Activated naive CD8-positive, alpha-beta T cell treated with anti-CD3 and anti-CD28 coated beads for 36 hours (primary cell): Measurements from ENCODE around the gene CUX1. TPM values are rescaled to one million over a fixed set of nuclear protein-coding genes. Genes with fewer than 3 reads are reported as not detected.
"Not testable (repeated sequence)": the region's sequence is repeated elsewhere in the genome, so short reads cannot be mapped to it uniquely, and the experiment has no call there.

Source experiments
- DNase-seq: peaks from one replicate; pipeline ENCODE4 v3.0.0; 2021
- H3K27ac Mint-ChIP-seq: one replicate; pipeline ENCODE4 v1.8.0; 2022; ENCODE audit warnings: mild to moderate bottlenecking, moderate library complexity, mixed read lengths
- H3K27me3 Mint-ChIP-seq: one replicate; pipeline ENCODE4 v1.8.0; 2022; ENCODE audit warnings: mild to moderate bottlenecking, mixed read lengths
- H3K36me3 Mint-ChIP-seq: one replicate; pipeline ENCODE4 v1.8.0; 2021; ENCODE audit warnings: mild to moderate bottlenecking, mixed read lengths
- H3K4me1 Mint-ChIP-seq: one replicate; pipeline ENCODE4 v1.8.0; 2021; ENCODE audit warnings: mixed read lengths
- H3K4me3 Mint-ChIP-seq: one replicate; pipeline ENCODE4 v1.8.0; 2022; ENCODE audit warnings: mild to moderate bottlenecking, moderate library complexity, mixed read lengths
- H3K9me3 Mint-ChIP-seq: one replicate; pipeline ENCODE4 v1.8.0; 2022; ENCODE audit warnings: mixed read lengths
- total RNA-seq, 2 experiments: library from RNA; stranded (reverse); gene quantifications; one replicate each; pipeline ENCODE4 v1.2.3, GENCODE V29; 2021

CUX1 gene
- total RNA-seq, 2 experiments from 2014 or later, result 14.2 to 14.5 TPM

GRCh38 chr7:101880282-101881054 is 63.0 kb downstream of the CUX1 start:
- Mint-ChIP-seq H3K4me3 (no peak overlapping the region), H3K4me1 (peaks cover 38% of the 10 kb centered on the region), H3K36me3 (peaks cover 3% of the 10 kb centered on the region), H3K27ac (peak overlapping the region; percentile 1), H3K27me3 (no peaks in the 10 kb centered on the region), H3K9me3 (no peaks in the 10 kb centered on the region)
- no peak for DNase-seq

GRCh38 chr7:101882005-101882421 is 64.6 kb downstream of the CUX1 start:
- H3K27me3 Mint-ChIP-seq, result no peaks in the 10 kb centered on the region
- no peak overlapping the region for H3K27ac Mint-ChIP-seq
- H3K9me3 Mint-ChIP-seq, result no peaks in the 10 kb centered on the region
- H3K4me1 Mint-ChIP-seq, result peaks cover 38% of the 10 kb centered on the region
- H3K36me3 Mint-ChIP-seq, result peaks cover 3% of the 10 kb centered on the region
- no peak overlapping the region for H3K4me3 Mint-ChIP-seq
- no peak for DNase-seq

GRCh38 chr7:101882595-101883564 is 65.5 kb downstream of the CUX1 start:
- no peaks in the 10 kb centered on the region for H3K27me3 Mint-ChIP-seq
- H3K27ac Mint-ChIP-seq, result no peak overlapping the region
- no peaks in the 10 kb centered on the region for H3K9me3 Mint-ChIP-seq
- no peak for DNase-seq
- peaks cover 3% of the 10 kb centered on the region for H3K36me3 Mint-ChIP-seq
- H3K4me1 Mint-ChIP-seq, result peaks cover 40% of the 10 kb centered on the region
- no peak overlapping the region for H3K4me3 Mint-ChIP-seq

GRCh38 chr7:101884671-101885596 is 67.5 kb downstream of the CUX1 start:
- H3K27me3 Mint-ChIP-seq, result no peaks in the 10 kb centered on the region
- H3K36me3 Mint-ChIP-seq, result peaks cover 3% of the 10 kb centered on the region
- peak; percentile 35 for DNase-seq
- peaks cover 40% of the 10 kb centered on the region for H3K4me1 Mint-ChIP-seq
- H3K27ac Mint-ChIP-seq, result peak overlapping the region; percentile 72
- H3K9me3 Mint-ChIP-seq, result no peaks in the 10 kb centered on the region
- H3K4me3 Mint-ChIP-seq, result no peak overlapping the region

GRCh38 chr7:101885597-101885955 is 68.2 kb downstream of the CUX1 start:
- no peak for DNase-seq
- H3K27ac Mint-ChIP-seq, result no peak overlapping the region
- no peak overlapping the region for H3K4me3 Mint-ChIP-seq
- H3K9me3 Mint-ChIP-seq, result no peaks in the 10 kb centered on the region
- H3K27me3 Mint-ChIP-seq, result no peaks in the 10 kb centered on the region
- peaks cover 35% of the 10 kb centered on the region for H3K4me1 Mint-ChIP-seq
- peaks cover 3% of the 10 kb centered on the region for H3K36me3 Mint-ChIP-seq

- H3K4me3 Mint-ChIP-seq, H3K27me3 Mint-ChIP-seq, H3K27ac Mint-ChIP-seq, H3K36me3 Mint-ChIP-seq, DNase-seq, H3K9me3 Mint-ChIP-seq: not testable (repeated sequence)
- peaks cover 29% of the 10 kb centered on the region for H3K4me1 Mint-ChIP-seq
Observed at GRCh38 chr7:101887352-101887751, 69.9 kb downstream of the CUX1 start.

- not testable (repeated sequence) for H3K36me3 Mint-ChIP-seq, DNase-seq, H3K27me3 Mint-ChIP-seq, H3K4me3 Mint-ChIP-seq, H3K27ac Mint-ChIP-seq, H3K9me3 Mint-ChIP-seq
- peaks cover 27% of the 10 kb centered on the region for H3K4me1 Mint-ChIP-seq
Observed at GRCh38 chr7:101888564-101888963, 71.1 kb downstream of the CUX1 start.

- no peak for DNase-seq
- H3K27ac Mint-ChIP-seq, result no peak overlapping the region
- no peak overlapping the region for H3K4me3 Mint-ChIP-seq
- no peaks in the 10 kb centered on the region for H3K9me3 Mint-ChIP-seq
- H3K4me1 Mint-ChIP-seq, result peaks cover 17% of the 10 kb centered on the region
- H3K36me3 Mint-ChIP-seq, result peaks cover 1% of the 10 kb centered on the region
- H3K27me3 Mint-ChIP-seq, result no peaks in the 10 kb centered on the region
Observed at GRCh38 chr7:101890749-101891523, 73.5 kb downstream of the CUX1 start.

- Mint-ChIP-seq H3K4me1 (peaks cover 17% of the 10 kb centered on the region), H3K9me3 (no peaks in the 10 kb centered on the region), H3K27me3 (no peaks in the 10 kb centered on the region), H3K36me3 (peaks cover 1% of the 10 kb centered on the region), H3K27ac (no peak overlapping the region), H3K4me3 (no peak overlapping the region)
- DNase-seq, result no peak
Observed at GRCh38 chr7:101891936-101892640, 74.7 kb downstream of the CUX1 start.

- Mint-ChIP-seq H3K36me3 (peaks cover 1% of the 10 kb centered on the region), H3K27ac (no peak overlapping the region), H3K4me1 (peaks cover 15% of the 10 kb centered on the region), H3K27me3 (no peaks in the 10 kb centered on the region), H3K4me3 (no peak overlapping the region), H3K9me3 (no peaks in the 10 kb centered on the region)
- DNase-seq, result no peak
Observed at GRCh38 chr7:101893341-101894082, 76.1 kb downstream of the CUX1 start.

GRCh38 chr7:101896316-101896715 is 78.9 kb downstream of the CUX1 start:
- Mint-ChIP-seq H3K4me1 (peaks cover 9% of the 10 kb centered on the region), H3K4me3 (no peak overlapping the region), H3K27me3 (no peaks in the 10 kb centered on the region), H3K9me3 (no peaks in the 10 kb centered on the region), H3K27ac (no peak overlapping the region), H3K36me3 (peaks cover 1% of the 10 kb centered on the region)
- no peak for DNase-seq

- Mint-ChIP-seq H3K27ac (no peak overlapping the region), H3K27me3 (no peaks in the 10 kb centered on the region), H3K4me3 (no peak overlapping the region), H3K4me1 (peaks cover 9% of the 10 kb centered on the region), H3K9me3 (no peaks in the 10 kb centered on the region), H3K36me3 (peaks cover 1% of the 10 kb centered on the region)
- DNase-seq, result no peak
Observed at GRCh38 chr7:101896941-101897340, 79.5 kb downstream of the CUX1 start.

GRCh38 chr7:101898106-101898505 is 80.7 kb downstream of the CUX1 start:
- Mint-ChIP-seq H3K27me3 (no peaks in the 10 kb centered on the region), H3K36me3 (peaks cover 1% of the 10 kb centered on the region), H3K4me1 (peaks cover 9% of the 10 kb centered on the region), H3K4me3 (no peak overlapping the region), H3K27ac (no peak overlapping the region), H3K9me3 (no peaks in the 10 kb centered on the region)
- no peak for DNase-seq
